ENCODE data around the gene ADAM19.
"Not testable (repeated sequence)": the region's sequence is repeated elsewhere in the genome, so short reads cannot be mapped to it uniquely, and the experiment has no call there.

ADAM19 gene

DNA sequence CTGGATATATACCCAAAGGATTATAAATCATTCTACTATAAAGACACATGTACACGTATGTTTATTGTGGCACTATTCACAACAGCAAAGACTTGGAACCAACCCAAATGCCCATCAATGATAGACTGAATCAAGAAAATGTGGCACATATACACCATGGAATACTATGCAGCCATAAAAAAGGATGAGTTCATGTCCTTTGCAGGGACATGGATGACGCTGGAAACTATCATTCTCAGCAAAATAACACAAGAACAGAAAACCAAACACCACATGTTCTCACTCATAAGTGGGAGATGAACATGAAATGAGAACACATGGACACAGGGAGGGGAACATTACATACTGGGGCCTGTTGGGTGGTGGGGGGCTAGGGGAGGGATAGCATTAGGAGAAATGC lies 92.9 kb downstream of the ADAM19 start:
- DNase-seq = not testable (repeated sequence)

DNA sequence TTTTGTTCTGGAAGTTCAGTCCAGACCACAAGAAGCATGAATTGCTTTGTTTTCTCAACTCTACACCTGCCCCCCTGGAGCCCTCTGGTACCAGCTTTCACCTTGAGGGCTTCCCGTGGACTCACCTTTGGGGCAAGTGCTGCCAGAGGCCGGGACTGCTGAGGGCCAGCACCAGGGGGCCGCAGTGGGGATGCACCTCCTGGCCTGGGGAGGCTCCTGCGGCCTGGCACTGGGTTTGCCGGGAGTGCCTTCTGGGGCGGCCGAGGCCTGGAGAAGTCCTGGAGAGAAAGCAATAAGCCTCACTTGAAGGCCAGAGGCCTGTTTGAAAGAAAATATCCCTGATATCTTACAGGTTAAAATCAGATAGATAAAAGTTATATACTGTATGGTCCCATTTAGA lies 93.9 kb downstream of the ADAM19 start:
- no peak for DNase-seq

DNA sequence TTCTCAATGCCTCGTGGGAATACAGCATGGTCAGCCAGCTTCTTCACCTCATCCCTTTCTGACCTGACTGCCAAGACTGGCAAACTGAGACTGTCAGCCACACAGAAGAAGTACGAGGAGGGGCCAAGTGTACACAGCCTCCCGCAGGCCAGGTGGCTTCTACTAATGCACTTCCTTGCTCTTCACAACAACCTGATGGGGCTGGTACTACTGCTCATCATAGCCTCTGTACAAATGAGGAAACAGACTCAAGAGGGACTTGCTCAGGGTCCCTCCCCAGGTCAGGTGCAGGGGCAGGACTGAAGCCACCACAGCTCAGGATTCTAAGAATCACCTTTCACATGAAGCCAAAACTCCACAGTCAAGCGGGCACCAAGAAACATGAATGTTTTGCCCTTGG lies 94.3 kb downstream of the ADAM19 start:
- DNase-seq = peak in 1 of 2 donors; percentile 59

DNA sequence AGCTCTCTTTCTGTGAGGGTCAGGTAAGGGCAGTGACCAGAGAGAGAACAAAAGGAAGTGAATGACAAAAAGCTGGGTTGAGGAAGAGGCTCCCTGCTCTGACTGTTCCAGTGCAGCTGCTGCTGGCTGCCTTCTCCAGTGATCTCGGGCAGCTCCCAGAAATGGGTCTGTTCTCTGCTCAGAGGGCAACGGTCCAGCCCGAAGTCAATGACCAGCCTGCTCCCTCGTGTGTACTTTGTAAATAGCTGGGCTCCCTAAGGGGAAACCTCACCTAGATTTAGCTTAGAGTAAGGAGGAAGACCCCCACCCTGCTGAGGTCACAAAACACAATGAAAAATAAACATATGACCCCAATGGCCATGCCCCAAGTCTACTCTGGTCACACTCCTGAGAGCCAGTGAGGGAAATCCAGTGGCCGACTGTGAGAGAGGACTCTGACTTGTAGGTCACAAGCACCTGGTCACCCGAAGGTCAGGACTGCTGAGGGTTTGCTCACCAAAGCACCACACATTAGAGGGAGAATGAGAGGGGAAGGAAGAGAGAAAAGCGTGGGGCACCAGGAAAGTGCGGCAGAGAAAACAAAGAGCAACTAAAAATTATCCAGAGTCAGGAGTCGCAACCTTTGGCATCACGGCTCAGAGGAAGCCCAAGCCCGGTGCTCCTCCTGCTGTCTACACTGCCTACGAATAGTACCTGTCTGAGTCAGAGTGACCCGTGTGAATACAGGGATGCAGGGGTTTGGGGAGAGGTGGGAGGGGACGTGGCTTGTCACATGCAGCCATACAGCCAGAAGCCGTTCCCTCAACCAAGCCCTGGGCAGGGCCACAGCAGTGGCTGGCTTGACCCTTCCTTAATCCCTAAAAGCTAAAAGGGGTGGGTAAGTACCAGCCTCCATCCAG lies 95.7 kb downstream of the ADAM19 start:
- DNase-seq = no peak

DNA sequence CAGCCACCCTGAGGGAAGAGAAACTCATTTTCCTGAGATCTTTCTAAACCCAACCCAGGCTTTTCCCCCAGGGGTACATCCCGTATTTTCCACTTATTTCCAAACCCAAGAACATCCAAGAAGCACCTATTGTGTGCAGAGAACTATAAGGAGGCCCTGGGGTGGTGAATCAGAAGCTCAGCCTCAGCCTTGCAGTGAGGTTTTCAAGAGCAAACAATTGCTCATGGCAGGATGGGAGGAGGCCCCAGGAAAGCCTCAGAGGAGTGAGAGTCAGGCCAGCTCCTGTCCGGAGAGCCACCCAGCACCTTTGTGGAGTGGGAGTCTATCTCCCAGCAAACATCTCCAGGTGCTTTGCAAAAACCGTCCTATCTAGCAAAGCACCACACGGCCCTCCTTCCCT lies 96.4 kb downstream of the ADAM19 start:
- DNase-seq = no peak

DNA sequence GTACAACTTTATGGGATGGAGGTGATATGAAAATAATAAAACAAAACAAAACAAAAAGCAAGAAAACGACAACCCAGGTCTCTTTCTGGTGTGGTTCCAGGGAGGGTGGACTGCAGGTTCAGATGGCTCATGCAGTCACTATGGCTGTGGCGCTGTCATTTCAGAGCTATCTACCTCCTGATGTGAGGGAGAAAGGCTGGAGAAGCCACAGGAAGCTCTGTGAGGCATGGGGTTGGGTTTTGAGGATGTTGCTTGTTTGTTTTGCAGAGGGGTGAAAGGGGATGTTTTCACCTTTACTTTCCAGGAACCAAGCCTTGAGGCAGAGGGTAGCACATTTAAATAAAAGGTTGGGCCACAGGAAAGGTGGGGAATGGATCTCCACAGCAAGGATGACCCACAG lies 96.8 kb downstream of the ADAM19 start:
- DNase-seq = no peak

DNA sequence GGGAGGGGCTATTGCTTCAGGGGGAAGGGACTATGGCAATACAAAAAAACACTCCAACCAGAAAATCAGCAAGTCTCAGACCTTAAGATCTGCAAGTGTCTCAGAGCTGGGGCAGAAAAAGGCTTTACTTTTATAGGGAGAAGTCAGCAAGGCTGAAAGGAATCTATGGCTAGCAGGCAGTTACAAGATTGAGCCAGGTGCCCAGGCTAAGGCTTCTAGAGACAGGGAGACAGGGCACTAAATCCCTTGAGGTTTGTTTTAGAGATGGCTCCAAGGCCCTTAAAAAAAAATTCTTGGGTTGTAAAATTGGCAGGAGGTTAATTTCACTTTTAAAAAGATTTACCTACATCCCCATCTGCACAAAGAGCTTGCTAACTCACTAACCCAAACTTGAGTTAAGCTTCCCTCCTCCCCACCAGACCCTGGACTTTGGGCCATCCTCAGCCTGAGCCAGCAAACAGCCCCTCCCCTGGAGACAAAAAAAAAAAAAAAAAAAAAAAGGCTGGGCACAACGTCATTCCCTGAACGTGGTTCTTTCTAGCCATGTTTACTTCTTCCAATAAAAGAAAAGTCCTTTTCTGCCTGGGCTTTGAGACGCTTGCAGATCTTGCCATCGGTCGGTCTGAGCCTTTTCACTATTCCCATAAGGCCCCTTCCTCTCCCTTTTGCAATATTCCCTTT lies 97.6 kb downstream of the ADAM19 start:
- no peak for DNase-seq

DNA sequence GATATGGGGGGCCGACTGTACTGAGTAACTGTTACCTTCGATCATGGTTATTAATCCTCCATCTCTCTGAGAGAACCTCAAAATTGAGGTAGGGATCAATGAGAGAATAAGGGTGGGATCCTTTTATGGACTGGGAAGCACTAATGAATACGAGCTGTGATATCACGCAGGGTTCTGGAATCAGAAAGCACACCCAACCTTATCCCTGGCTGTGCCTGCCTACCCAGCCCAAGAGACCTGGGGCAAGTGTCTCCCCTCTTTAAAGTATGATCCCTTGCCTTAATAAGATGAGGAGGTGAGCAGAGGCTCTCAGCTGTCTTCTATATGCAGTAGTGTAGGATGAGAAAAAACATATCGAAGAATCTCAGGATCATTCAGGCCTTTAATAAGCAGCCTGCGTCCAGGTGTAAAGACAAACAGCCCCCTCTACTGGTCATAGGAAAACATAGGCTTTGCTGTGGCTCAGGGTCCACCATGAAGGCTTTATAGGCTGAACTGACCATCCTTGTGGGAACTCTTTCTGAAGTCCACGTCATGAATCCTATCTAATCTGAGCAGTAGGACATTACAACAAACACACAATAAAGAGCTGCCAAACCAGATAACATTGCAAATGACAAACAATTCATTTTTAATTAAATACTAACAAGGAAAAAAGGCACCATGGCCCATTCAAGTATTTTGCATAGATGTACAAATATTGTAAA lies 98.7 kb downstream of the ADAM19 start:
- DNase-seq = peak in 1 of 2 donors; percentile 52

DNA sequence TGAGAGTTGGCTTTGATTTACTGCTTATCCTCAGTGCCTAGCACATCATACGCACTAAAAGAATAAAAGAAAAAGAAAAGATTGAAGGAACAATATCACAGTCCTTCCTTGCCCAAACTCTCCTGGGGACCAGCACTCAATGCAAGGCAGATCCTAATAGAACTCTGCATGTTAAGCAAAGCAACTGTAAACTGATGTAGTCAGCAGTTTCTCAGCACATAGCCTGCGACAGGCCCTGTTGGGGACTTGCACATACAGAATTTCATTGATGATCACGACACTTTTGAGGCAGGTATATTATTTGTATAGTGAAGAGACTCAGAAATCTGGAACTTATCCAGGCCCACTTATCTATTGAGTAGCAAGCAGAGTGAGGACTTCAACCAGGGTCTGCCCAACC lies 100.1 kb downstream of the ADAM19 start:
- no peak for DNase-seq

DNA sequence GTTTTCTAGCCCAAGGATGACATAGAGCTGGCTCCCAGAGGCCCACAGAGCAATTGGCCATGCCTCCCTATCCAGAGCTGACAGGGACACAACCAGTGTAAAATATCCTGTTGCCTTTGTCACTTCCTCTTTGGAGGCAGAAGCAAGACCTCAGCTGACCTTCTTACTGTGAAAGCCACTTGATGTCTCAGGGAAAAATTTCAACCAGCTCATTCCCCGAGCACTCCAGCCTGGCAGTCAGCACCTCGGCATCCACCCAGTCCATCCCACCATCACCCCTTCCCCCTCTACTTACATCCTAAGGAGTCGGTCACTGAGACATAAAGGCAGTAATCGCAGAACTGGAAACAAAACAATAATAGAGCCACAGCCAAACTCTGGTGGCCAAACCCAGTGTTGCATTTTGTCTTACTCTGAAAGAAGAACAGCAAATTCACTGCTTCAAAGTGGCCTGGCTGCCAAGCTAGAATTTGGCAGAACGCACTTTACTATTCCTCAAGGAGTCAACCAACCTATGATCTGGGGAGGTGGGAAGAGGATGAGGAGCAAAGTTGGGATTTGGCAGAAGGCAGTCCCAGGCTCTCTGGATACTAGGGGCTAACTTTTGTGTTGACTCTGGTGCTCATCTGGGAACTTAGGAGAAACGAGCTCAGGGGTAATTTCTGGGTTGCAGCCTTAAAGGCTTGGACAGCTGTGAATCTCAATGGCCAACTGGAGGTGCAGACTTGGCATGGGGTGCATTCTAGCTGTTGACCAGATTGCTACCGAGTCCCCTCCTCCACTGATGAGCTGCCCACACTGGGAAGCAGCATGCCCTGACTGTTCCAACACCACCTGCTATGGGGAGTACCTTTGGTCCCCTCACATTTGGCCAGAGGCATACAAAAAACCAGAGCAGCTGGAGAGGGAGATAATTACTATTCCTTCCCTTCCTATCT lies 101.9 kb downstream of the ADAM19 start:
- DNase-seq = peak in 1 of 2 donors; percentile 24

DNA sequence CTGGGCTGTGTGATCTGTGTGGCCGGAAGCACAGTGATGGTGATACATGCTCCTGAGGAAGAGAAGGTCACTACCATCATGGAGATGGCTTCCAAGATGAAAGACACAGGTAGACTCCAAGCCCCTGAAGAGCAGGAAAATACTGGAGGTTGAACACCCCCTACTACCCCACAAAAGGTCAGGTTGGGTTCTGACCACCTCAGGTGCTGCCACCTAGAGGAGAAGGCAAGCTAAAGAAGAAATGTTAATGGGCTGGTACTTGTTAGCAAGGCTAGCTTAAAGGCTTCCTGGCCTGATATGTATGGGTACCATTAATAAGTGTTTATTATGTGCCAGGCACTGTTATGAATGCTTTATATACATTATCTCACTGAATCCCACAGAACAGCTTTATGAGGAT lies 103.9 kb downstream of the ADAM19 start:
- no peak for DNase-seq

- DNase-seq = no peak
These were observed 104.9 kb downstream of the ADAM19 start for GRCh38 chr5:157470631-157471030.

GRCh38 chr5:157469687-157470086 lies 105.9 kb downstream of the ADAM19 start:
- no peak for DNase-seq

- no peak for DNase-seq
These were observed 106.5 kb downstream of the ADAM19 start for GRCh38 chr5:157469073-157469472.

- no peak for DNase-seq
These were observed 107.1 kb downstream of the ADAM19 start for GRCh38 chr5:157468293-157468965.

DNA sequence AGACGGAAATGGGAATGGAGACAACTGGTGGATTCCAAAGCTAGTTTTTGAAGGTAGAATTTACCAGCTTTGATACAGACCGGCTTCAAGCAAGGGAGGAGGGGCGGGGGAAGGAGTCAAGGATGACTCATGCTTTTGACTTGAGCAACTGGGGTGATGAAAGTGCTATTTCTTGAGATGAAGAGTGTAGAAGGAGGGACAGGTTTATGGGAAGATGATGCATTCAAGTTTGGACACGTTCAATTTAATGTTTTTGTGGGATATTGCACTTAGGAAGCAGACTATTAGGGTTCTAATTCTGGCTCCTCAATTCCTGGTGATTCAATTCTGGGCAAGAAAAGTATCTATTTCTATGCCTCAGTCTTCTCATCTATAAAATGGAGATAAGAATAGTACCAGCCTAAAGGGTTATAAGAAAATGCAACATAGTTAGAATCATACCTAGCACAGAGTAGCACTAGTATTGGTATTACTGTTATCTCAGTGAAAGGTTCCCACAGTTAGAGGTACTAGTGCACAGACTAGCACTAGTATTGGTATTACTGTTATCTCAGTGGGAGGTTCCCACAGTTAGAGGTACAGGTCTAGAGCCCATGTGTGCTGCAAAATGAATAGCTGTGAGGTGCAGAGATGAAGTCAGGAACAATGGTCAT lies 110.9 kb downstream of the ADAM19 start:
- peak; percentile 22 to 60 for DNase-seq

DNA sequence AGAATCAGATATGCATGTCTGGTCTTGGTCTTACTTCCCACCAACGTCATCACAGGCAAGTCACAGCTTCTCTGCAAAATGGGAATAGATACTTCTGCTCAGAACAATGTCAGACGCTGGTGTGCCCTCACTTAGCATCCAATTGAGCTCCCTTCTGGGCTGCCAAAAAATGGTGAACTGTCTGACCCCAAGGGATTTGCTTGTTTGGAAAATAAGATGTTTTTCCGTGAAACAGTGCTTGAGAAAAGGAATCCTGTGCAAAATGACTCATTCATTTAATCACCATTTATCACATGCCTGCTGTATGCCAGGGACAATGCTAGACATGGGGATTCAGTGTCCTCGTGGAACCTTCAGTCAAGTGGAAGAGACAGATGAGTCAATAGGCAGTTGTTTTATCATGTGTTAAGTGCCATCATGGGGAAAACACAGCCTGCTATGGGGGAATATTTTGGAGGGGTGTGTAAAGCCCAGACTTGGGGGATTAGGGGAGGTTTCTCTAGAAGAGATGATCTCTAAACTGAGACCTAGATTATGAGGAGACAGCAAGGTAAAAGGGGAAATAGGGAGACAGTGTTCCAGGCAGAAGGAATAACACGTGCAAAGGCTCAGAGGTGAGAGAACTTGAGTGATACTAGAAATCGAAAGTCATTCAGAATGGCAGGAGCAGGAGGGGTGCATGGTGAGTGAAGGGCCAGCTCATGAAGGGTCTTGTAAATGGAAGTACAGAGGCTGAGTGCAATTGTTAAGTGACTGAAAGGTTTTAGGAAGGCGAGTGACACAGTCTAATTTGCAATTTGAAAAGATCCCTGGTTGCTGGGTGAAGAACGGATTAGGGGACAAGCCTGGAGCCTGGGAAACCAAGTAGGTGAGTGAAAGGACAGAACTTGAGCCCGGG lies 111.7 kb downstream of the ADAM19 start:
- DNase-seq = no peak

DNA sequence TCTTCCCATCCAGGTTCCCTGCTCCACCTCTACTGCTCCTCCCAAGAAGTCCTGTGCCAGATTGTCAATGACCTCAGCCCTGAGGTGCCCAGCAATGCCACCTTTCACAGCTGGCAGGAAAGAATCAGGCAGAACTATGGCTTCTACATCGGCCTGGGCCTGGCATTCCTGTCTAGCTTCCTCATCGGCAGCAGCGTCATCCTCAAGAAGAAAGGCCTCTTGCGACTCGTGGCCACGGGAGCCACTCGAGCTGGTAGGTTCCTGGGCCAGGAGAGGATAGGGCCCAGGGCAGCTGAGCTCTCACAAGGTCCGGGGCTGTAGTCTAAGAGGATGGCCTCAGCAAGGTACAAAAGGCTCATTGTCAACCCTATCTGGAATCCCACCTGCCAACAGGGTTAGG lies 112.5 kb downstream of the ADAM19 start:
- no peak for DNase-seq

- DNase-seq = no peak
These were observed 114.4 kb downstream of the ADAM19 start for GRCh38 chr5:157460921-157461792.

Measured in CD4-positive, alpha-beta T cell treated with Interleukin-4 for 1 hour (primary cell).